Esophagus mucosa (tissue), 1 donor: Measurements from ENCODE around the gene FSIP2. TPM values are rescaled to one million over a fixed set of nuclear protein-coding genes. Genes with fewer than 3 reads are reported as not detected.
"Not testable (repeated sequence)": the region's sequence is repeated elsewhere in the genome, so short reads cannot be mapped to it uniquely, and the experiment has no call there.

Experiments
- ATAC-seq: fragments of 200-7000 bp; cut with Tn5 transposase; one replicate; pipeline ENCODE4 v1.9.1; 2020
- total RNA-seq: library from RNA; stranded (reverse); gene quantifications from one replicate; pipeline ENCODE4 v1.2.4, GENCODE V29; 2023
- donor health status: DM: yes; HTN: yes; CAD: no.

FSIP2 gene
- total RNA-seq, 1 donor from 2014 or later = 0.24 TPM

- no peak for ATAC-seq
Measured at GRCh38 chr2:185811580-185811979, 73.0 kb downstream of the FSIP2 start.

GRCh38 chr2:185813707-185814106, 75.1 kb downstream of the FSIP2 start:
- no peak for ATAC-seq

GRCh38 chr2:185817991-185818390, 79.4 kb downstream of the FSIP2 start:
- ATAC-seq = no peak

GRCh38 chr2:185821467-185821866, 82.9 kb downstream of the FSIP2 start:
- no peak for ATAC-seq

GRCh38 chr2:185823773-185824172, 85.2 kb downstream of the FSIP2 start:
- ATAC-seq = no peak

GRCh38 chr2:185825557-185825956, 87.0 kb downstream of the FSIP2 start:
- no peak for ATAC-seq

GRCh38 chr2:185828326-185828725, 89.7 kb downstream of the FSIP2 start:
- no peak for ATAC-seq

GRCh38 chr2:185833864-185834263, 95.3 kb downstream of the FSIP2 start:
- ATAC-seq = no peak

- ATAC-seq = no peak
Measured at GRCh38 chr2:185835974-185836373, 97.4 kb downstream of the FSIP2 start.

GRCh38 chr2:185854885-185855284, 116.3 kb downstream of the FSIP2 start:
- ATAC-seq = no peak

- ATAC-seq = no peak
Measured at GRCh38 chr2:185857691-185858090, 119.1 kb downstream of the FSIP2 start.

- ATAC-seq = no peak
Measured at GRCh38 chr2:185859506-185859905, 120.9 kb downstream of the FSIP2 start.

- ATAC-seq = no peak
Measured at GRCh38 chr2:185860321-185860720, 121.7 kb downstream of the FSIP2 start.

- ATAC-seq = no peak
Measured at GRCh38 chr2:185862657-185863398, 124.2 kb downstream of the FSIP2 start.

- not testable (repeated sequence) for ATAC-seq
Measured at GRCh38 chr2:185864468-185865260, 126.1 kb downstream of the FSIP2 start.

GRCh38 chr2:185875136-185875931, 136.7 kb downstream of the FSIP2 start:
- ATAC-seq = no peak

- ATAC-seq = no peak
Measured at GRCh38 chr2:185876234-185876633, 137.6 kb downstream of the FSIP2 start.

- no peak for ATAC-seq
Measured at GRCh38 chr2:185880396-185880795, 141.8 kb downstream of the FSIP2 start.
